ENCODE data around the gene CRYBG1. TPM values are rescaled to one million over a fixed set of nuclear protein-coding genes. Genes with fewer than 3 reads are reported as not detected.

The CRYBG1 gene
- polyA plus RNA-seq, 1 experiment: 1.9 TPM

- no peak for TF ChIP-seq CTCF (IDR thresholded peaks at IDR 0.05; ENCODE audit: low read depth, low read length)
- H3K9me3 ChIP-seq (ENCODE audit: control insufficient read depth, insufficient read depth, low read length): no peaks in the 10 kb centered on the region
- POLR2A ChIA-PET: no interaction called here
- DNase-seq (ENCODE audit: low read depth, low spot score): no peak
- no peaks in the 10 kb centered on the region for H3K27me3 ChIP-seq (ENCODE audit: control insufficient read depth, insufficient read depth, low read length)
- CTCF ChIA-PET: interaction anchor here (0.9 to 1.1 kb wide), 2 partner anchors 39 to 212 kb away, joined by 3 read pairs; no protein-coding TSS in a partner anchor
- H3K27ac ChIP-seq (ENCODE audit: low read depth, low read length): no peak overlapping the region
- H3K4me3 ChIP-seq (ENCODE audit: low read depth, low read length): no peak overlapping the region
Measured at GRCh38 chr6:106551155-106551554, 190.6 kb downstream of the CRYBG1 start.

- Histone ChIP-seq H3K4me3 (ENCODE audit: low read depth, low read length) (no peak overlapping the region), H3K27ac (ENCODE audit: low read depth, low read length) (no peak overlapping the region), H3K27me3 (ENCODE audit: control insufficient read depth, insufficient read depth, low read length) (no peaks in the 10 kb centered on the region), H3K9me3 (ENCODE audit: control insufficient read depth, insufficient read depth, low read length) (no peaks in the 10 kb centered on the region)
- no peak for DNase-seq (ENCODE audit: low read depth, low spot score)
- ChIA-PET CTCF (interaction anchor here (1.2 to 4.4 kb wide), 4 partner anchors 10 to 426 kb away, joined by 3 to 26 read pairs (median 10); no protein-coding TSS in a partner anchor), POLR2A (no interaction called here)
- TF ChIP-seq CTCF (IDR thresholded peaks at IDR 0.05; ENCODE audit: low read depth, low read length): no peak
Measured at GRCh38 chr6:106553440-106553839, 192.9 kb downstream of the CRYBG1 start.

GRCh38 chr6:106555767-106556166 is 195.2 kb downstream of the CRYBG1 start:
- no peak for DNase-seq (ENCODE audit: low read depth, low spot score)
- Histone ChIP-seq H3K4me3 (ENCODE audit: low read depth, low read length) (no peak overlapping the region), H3K27me3 (ENCODE audit: control insufficient read depth, insufficient read depth, low read length) (no peaks in the 10 kb centered on the region), H3K9me3 (ENCODE audit: control insufficient read depth, insufficient read depth, low read length) (no peaks in the 10 kb centered on the region), H3K27ac (ENCODE audit: low read depth, low read length) (no peak overlapping the region)
- ChIA-PET POLR2A (interaction anchor here (0.6 kb wide), 1 partner anchor 10 kb away, joined by 5 read pairs; no protein-coding TSS in a partner anchor), CTCF (interaction anchor here (1.1 to 4.4 kb wide), 5 partner anchors 11 to 216 kb away, joined by 3 to 26 read pairs (median 6); no protein-coding TSS in a partner anchor)
- TF ChIP-seq CTCF (IDR thresholded peaks at IDR 0.05; ENCODE audit: low read depth, low read length): no peak

- POLR2A ChIA-PET: no interaction called here
- H3K4me3 ChIP-seq (ENCODE audit: low read depth, low read length): no peak overlapping the region
- no peaks in the 10 kb centered on the region for H3K9me3 ChIP-seq (ENCODE audit: control insufficient read depth, insufficient read depth, low read length)
- no peak overlapping the region for H3K27ac ChIP-seq (ENCODE audit: low read depth, low read length)
- TF ChIP-seq CTCF (IDR thresholded peaks at IDR 0.05; ENCODE audit: low read depth, low read length): peak; percentile 52
- CTCF ChIA-PET: interaction anchor here (0.5 to 3.1 kb wide), 18 partner anchors 10 to 424 kb away, joined by 3 to 31 read pairs (median 5); no protein-coding TSS in a partner anchor
- no peaks in the 10 kb centered on the region for H3K27me3 ChIP-seq (ENCODE audit: control insufficient read depth, insufficient read depth, low read length)
- no peak for DNase-seq (ENCODE audit: low read depth, low spot score)
Measured at GRCh38 chr6:106556368-106556960, 195.9 kb downstream of the CRYBG1 start.

GRCh38 chr6:106557837-106558236 is 197.3 kb downstream of the CRYBG1 start:
- no peak for DNase-seq (ENCODE audit: low read depth, low spot score)
- CTCF ChIA-PET: interaction anchor here (0.6 to 3.1 kb wide), 6 partner anchors 9 to 113 kb away, joined by 3 to 31 read pairs (median 8); no protein-coding TSS in a partner anchor
- POLR2A ChIA-PET: no interaction called here
- TF ChIP-seq CTCF (IDR thresholded peaks at IDR 0.05; ENCODE audit: low read depth, low read length): no peak
- Histone ChIP-seq H3K27ac (ENCODE audit: low read depth, low read length) (no peak overlapping the region), H3K27me3 (ENCODE audit: control insufficient read depth, insufficient read depth, low read length) (no peaks in the 10 kb centered on the region), H3K4me3 (ENCODE audit: low read depth, low read length) (no peak overlapping the region), H3K9me3 (ENCODE audit: control insufficient read depth, insufficient read depth, low read length) (no peaks in the 10 kb centered on the region)
